Stromal cell of bone marrow (primary cell): ENCODE data around the gene DAGLB.
A peak's percentile ranks its signal among the peaks of the same experiment; 100 is the strongest.
"Not testable (repeated sequence)": the region's sequence is repeated elsewhere in the genome, so short reads cannot be mapped to it uniquely, and the experiment has no call there.

Source experiments
- DNase-seq: peaks from one replicate; pipeline ENCODE4 v3.0.0-alpha.2; 2012; ENCODE audit warnings: low read depth

The DAGLB gene

GRCh38 chr7:6461946-6462550 is 14.3 kb upstream of the DAGLB start:
- DNase-seq: no peak

GRCh38 chr7:6460990-6461584 is 13.3 kb upstream of the DAGLB start:
- no peak for DNase-seq

- no peak for DNase-seq
Observed at GRCh38 chr7:6460303-6460702, 12.5 kb upstream of the DAGLB start.

GRCh38 chr7:6458676-6459075 is 10.9 kb upstream of the DAGLB start:
- not testable (repeated sequence) for DNase-seq

DNA sequence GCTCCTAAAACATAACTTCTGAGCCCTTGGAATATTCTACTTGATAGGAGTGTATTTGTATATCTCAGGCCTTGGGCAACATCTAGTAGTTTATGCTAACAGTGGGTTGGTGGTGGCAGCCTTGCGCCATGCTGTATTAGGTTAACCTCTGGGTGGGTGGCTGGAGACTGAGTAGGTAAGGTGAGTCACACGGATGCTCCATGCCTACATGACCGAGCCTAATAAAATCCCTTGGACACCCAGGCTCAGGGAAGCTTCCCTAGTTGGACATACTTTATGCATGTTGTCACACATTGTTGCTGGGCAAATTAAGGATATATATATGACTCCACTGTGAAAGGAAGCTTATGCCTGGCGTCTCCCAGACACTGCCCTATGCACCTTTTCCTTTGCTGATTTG is 6.0 kb upstream of the DAGLB start:
- DNase-seq: peak; percentile 28

DNA sequence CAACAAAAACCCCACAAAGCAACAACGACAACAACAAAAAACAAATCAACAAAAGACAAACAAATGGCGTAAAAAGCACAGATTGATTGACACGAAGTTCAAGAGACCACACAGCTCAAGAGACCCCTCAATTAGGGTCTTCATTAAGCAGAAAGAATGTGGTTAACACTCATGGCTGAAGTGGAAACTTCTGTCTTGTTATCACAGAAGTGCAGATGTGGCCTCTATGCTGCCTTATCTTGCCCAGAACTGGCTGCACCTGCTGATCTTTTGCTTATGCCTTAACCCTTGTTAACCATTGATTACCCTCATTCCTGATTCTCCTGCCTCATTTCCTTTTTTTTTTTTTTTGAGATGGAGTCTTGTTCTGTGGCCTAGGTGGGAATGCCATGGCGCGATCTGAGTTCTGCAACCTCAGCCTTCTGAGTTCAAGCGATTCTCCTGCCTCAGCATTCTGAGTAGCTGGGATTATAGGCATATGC is 3.5 kb upstream of the DAGLB start:
- DNase-seq: no peak

GRCh38 chr7:6450591-6450990 is 2.8 kb upstream of the DAGLB start:
- DNase-seq: not testable (repeated sequence)

DNA sequence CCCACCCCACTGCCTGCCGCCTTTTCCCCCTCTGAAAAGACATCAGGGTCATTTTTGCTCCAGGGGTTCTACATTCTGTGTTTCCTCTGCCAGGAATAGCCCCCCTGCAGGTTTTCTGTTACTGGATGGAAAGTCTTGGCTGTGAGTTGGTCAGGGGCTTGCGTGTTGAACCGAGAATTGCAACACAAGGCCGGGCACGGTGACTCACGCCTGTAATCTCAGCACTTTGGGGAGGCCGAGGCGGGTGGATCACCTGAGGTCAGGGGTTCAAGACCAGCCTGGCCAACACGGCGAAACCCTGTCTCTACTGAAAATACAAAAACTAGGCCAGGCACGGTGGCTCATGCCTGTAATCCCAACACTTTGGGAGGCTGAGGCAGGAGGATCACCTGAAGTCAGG is 2.1 kb upstream of the DAGLB start:
- DNase-seq: not testable (repeated sequence)

DNA sequence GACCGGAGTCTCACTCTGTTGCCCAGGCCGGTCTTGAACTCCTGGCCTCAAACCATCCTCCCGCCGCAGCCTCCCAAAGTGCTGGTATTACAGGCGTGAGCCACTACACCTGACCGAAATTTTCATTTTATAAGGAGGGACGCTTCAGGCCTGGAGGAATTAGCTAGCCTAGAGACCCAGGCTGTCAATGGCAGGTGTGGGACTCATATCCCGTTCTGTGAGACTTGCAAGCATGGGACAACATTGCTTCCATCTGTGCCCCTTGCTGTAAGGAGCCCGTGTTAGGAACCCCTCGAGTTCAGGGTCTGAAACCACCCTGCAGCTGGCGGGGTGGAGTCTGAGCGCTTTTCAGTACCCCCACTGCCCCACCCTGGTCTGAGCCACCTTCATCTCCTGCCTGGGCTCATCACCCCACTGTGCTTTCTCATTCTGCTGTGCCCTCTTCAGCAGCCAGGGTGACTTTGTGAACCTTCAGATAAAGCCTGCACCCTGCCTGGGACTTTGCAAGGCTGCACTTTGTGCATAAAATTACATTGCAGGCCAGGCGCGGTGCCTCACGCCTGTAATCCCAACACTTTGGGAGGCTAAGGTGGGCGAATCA is 1.3 kb upstream of the DAGLB start:
- DNase-seq: no peak

DNA sequence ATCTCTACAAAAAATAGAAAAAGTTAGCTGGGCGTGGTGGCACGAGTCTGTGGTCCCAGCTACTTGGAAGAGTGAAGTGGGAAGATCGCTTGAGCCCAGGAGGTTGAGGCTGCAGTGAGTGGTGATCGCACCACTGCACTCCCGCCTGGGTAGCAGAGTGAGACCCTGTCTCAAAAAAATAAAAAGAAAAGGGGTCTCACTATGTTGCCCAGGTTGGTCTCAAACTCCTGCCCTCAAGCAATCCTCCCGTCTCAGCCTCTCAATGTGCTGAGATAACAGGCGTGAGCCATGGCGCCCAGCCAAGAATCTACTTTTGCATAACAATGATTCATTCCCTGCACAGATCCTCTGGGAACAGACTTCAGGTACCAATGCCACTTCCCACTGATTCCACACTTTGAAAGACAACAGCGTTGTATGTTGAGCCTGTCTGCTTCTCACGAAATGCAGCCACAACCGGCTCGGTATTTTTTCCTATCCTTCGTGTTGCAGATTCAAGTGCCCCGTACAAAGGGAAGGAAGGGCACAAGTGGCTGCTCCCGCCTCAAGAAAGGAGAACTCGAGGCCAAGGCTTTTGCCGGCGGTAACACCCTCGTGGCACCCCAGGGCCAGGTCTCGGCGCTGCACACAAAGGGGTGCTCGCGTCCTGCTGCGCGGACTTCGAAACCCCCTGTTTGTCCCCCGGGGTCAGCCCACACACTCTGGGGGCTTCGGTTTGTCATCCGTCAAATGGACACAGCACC is 745 bp downstream of the DAGLB start:
- peak; percentile 51 for DNase-seq

- DNase-seq: no peak
Observed at GRCh38 chr7:6444516-6445269, 3.1 kb downstream of the DAGLB start.

DNA sequence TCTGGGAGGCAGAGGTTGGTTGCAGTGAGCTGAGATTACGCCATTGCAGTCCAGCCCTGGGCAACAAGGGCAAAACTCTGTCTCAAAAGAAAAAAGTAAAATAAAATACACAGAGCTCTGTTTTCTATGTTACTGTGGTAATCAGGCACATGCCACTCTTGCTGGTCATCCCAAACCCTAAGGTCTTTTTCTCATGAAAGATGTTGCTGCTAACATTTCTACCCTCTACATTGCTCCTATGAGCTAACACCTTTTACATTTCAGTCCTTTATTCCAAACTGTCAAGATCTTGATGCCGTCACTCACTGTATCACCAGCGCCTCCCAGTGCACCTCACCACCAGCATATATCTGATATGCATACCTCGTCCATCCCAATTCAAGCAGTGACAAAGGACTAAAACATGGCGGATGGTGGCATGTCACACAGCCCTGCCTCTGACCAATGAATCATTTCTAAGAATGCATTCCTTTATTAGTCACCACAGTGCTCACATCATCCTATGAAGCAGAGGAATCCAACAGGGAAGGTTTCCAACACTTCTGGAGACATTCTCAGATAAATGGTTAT is 4.3 kb downstream of the DAGLB start:
- peak; percentile 74 for DNase-seq

DNA sequence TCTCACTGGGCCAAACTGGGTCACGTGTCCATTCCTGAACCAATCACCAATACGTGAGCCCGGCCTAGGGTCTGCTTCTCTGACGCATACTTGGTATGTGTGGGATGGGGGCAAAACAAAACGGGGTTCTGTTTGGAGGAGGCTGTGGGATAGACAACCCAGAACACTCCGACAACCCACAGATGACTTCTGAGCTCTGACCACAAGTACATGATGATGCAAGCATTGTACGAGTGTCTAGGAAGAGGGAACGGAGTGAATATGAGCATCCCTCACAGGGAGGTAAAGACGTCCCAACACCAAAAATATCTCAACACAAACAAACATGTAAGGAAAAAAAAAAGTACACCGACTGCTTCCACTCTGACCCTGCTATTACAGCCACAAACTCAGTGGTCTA is 5.6 kb downstream of the DAGLB start:
- DNase-seq: no peak

GRCh38 chr7:6440381-6440780 is 7.4 kb downstream of the DAGLB start:
- DNase-seq: no peak

- DNase-seq: no peak
Observed at GRCh38 chr7:6438427-6438826, 9.3 kb downstream of the DAGLB start.

- DNase-seq: no peak
Observed at GRCh38 chr7:6437251-6437650, 10.5 kb downstream of the DAGLB start.

- DNase-seq: no peak
Observed at GRCh38 chr7:6436385-6436685, 11.4 kb downstream of the DAGLB start.

- DNase-seq: peak; percentile 59
Observed at GRCh38 chr7:6435486-6436384, 12.0 kb downstream of the DAGLB start.

DNA sequence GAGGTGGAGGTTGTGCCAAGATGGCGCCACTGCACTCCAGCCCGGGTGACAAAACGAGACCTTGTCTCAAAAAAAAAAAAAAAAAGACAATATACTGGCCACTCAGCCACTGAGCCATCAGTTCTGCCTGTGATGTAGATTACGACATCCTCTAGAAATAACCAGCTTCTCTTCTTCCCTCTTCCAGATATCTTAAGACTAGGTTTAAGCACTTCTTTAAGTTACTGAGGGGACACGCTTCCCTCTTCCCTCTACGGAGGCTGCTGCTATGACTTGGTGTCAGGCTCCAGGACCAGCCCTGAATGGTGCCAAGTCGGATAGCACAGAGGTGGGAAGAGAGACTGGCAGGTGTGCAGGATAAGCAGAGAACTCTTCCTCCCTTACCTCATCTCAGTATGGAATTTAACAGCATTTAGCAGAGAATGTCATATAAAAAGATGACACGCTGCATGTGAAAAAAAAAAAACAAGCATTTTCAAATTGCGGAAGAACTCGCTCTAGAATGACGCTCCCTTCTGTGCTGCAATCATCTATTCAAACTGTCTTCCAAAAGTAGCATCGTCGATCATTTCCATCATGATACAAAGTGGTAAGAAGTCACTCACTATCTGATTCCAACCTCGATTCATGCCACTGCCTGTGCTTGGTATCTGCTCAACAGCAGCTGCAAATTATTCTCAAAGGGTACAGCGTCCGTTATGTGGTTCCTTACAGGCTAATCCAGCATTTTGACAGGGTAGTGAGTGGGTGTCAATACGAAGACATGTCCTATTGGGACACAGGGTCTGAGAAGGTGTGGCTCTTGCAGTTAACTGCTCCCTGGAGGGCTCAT is 13.8 kb downstream of the DAGLB start:
- no peak for DNase-seq

GRCh38 chr7:6432781-6433180 is 15.0 kb downstream of the DAGLB start:
- no peak for DNase-seq
